Right lobe of liver (tissue), 4 donors: ENCODE data around the gene A3GALT2.

ENCODE experiments used
- CTCF ChIP-seq, 4 donors: fragments of 200-600 bp in 3 of 4; fragments of 450-650 bp in 1 of 4; IDR thresholded peaks; one replicate each; pipeline versions ENCODE4 v1.5.1 to v1.8.0; 2016 to 2022; ENCODE audit warnings: antibody characterized with exemption in 4 of 4, mild to moderate bottlenecking in 2 of 4
- POLR2A ChIP-seq: fragments of 450-650 bp; IDR thresholded peaks from one replicate; pipeline ENCODE4 v1.6.1; 2017; ENCODE audit warnings: antibody characterized with exemption, mild to moderate bottlenecking
- donor health status: DM: no; HTN: no; CAD: no.
- donor health status: DM: no; HTN: no; CAD: no.
- donor health status: DM: no; HTN: yes; CAD: no.

GRCh38 chr1:33336580-33336979 lies 15.7 kb upstream of the A3GALT2 start:
- TF ChIP-seq POLR2A (no peak), CTCF (IDR thresholded peaks at IDR 0.05) (no peak)
